Kidney tubule cell (primary cell): ENCODE results near the gene TENM4.

Experiments used
- DNase-seq: peaks from one replicate; pipeline ENCODE4 v3.0.0-alpha.2; 2018; ENCODE audit warnings: low spot score

The TENM4 gene

DNA sequence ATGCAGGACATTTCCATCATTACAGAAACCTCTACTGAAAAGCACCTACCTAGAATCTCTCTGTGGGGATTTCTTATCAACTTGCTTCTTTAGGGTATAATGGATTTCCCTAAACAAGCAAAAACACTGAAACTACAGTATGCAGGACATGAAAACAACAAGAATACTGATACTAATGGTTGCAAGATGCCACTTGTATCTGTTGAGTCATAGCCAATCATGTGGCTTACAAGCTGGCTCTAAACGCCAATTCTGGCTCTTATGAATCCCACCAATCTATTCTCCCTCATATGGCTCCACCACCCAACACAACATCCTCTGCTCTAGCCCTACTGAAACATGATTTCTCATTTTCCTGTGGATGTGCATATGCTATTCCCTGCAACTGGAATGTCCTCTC, 22.6 kb downstream of the TENM4 start:
- DNase-seq = no peak

- peak; percentile 68 for DNase-seq
These were observed 23.5 kb downstream of the TENM4 start for GRCh38 chr11:79417069-79417920.

- DNase-seq = no peak
These were observed 24.9 kb downstream of the TENM4 start for GRCh38 chr11:79415912-79416311.

GRCh38 chr11:79415411-79415810, 25.4 kb downstream of the TENM4 start:
- no peak for DNase-seq

DNA sequence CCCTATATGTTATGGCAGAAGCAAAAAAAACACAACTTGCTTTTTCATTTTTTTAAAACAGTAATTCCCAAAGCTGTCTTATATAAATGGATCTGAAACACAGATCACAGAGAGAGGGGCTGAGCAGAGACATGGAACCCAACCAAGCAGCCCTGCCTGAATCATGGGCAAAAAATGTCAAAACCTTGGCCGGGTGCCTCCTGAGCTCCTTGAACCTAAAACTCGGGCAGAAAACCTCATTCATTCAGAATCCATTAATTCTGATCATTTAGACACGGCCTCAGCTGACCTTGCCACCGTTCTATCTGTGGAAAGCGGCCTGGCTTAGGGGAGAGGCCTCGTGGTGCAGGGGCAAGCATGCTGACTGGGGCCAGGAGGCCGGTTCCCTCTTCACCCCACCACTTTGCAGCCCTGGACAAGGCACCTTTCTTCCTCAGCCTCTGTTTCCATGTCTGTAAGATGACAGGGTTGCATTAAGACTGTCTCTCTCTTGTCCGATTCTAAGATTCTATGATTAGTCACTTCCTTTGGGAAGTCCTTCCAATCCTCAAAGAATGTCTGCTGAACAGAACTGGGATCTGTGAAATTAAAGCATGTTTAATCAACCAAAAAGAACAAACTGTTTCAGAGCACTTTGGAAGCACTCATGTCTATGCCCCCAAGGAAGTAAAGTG, 26.0 kb downstream of the TENM4 start:
- peak; percentile 94 for DNase-seq

- DNase-seq = no peak
These were observed 26.8 kb downstream of the TENM4 start for GRCh38 chr11:79414041-79414440.

DNA sequence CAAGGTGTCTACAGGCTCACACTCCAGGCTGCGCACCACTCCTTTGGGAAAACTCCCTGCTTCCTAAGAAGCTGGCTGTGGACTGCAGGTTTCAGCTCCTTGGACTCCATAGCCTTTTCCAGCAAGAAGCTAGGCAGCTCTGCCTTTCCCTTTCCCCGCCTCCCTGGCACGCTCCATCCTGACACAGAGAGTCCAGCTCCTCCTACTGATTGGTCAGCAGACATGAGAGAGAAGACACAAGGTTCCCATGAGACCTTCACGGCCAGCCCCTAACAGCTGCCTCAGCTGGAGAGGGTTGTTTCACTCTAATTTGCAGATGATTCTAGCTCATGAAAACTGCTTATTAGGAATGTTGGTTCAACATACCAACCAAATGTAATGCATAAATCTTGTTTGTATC, 27.6 kb downstream of the TENM4 start:
- DNase-seq = peak; percentile 76

DNA sequence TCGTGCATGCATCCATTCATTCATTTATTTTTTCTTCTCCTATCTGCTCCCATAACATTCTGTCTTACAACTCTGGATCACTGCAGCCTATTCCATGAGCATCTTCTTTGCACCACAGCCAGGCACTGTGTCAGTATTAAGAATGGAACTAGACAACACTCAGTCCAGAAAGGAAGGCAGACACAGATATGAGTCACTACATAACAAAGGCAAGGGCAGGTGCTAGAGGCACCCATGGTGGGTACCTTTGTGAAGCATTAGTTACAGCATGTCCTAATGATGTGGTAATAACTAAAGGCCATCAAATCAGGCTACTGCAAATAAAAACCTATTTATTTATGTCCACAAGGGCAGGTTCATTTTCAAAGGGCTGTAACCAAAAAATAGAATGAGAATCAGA, 28.1 kb downstream of the TENM4 start:
- DNase-seq = peak; percentile 71

GRCh38 chr11:79409330-79409729, 31.5 kb downstream of the TENM4 start:
- no peak for DNase-seq

GRCh38 chr11:79406376-79406775, 34.5 kb downstream of the TENM4 start:
- no peak for DNase-seq

DNA sequence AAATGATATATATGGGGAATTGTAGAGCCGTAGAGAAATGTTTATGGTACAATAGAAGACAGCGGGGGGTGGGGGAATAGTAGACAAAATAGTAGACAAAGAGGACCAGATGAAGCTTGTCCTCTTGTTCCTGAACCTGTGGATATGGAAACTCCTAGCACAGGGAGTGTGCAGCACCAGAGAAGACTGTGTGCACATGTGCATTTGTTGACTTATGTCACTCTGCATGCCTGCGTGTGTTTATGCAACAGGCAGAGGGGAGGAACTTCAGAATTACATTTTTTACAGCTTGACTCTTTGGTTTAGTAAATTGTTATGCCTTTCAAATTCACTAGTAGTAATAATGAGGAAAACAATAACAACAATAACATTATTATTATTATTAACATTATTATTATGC, 36.0 kb downstream of the TENM4 start:
- DNase-seq = no peak

GRCh38 chr11:79404325-79404724, 36.5 kb downstream of the TENM4 start:
- DNase-seq = no peak

GRCh38 chr11:79403839-79404238, 37.0 kb downstream of the TENM4 start:
- no peak for DNase-seq

DNA sequence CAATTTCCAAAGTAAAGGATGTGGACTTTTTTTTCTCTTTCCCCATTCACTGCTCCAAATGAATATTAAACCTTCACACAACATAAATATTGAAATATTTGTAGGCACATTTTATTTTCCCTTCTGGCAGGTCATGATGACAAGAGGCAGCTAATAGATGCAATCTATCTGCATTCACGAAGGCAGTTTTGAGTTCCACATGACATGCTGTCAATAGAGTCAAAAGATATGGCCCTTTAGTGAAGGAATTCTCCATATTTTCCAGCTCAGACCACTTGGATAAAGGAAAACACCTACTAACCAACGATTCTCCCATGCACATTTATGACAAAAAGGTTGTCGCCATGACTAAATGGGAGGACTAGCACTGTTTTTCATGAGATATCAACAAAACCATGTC, 37.9 kb downstream of the TENM4 start:
- no peak for DNase-seq

DNA sequence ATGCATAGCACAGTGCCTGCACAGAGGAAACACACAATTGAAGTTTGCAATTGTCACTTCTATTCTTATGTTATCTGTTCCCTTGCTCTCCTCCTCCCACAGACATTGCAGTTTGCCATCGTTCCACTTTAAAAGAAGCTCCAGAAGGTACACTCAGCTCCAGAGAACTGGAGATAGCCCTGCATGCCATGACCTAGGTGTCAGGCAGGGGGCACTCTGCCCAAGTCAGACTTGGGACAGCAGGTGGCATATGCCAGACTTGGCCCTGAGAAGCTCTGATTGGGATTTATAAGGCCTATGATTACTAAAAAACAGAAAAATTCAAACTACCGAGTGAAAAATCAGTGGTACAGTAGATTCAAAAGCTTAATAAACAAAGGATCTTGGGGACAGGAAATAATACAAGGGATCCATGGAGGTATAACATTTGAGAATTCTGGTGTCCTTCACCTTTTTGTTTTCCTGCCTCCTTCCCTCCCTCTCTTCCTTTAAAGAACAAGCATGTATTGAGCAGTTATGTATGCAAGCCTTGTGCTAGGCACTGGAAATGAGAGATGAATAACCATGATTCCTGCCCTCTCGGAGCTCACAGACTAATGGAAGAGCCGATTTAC, 40.0 kb downstream of the TENM4 start:
- peak; percentile 67 for DNase-seq

DNA sequence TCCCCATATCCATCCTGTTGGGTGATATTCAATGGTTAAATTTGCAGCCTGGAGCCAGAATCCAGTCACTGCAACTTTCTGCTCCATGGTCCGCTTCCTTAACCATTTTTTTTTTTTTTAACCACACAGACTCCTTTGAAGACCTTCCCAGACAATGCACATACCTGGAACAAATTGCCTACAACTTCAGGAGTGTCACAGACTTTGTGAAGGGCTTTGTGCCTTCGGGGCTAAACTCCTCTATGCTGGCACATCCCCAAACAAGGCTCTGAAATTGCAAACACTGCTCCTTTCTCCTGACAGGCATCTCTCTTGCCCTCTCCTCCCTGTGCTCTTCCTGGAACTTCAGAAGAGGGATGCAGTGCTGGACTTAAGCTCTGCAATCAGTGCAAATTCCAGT, 40.6 kb downstream of the TENM4 start:
- peak; percentile 25 for DNase-seq

DNA sequence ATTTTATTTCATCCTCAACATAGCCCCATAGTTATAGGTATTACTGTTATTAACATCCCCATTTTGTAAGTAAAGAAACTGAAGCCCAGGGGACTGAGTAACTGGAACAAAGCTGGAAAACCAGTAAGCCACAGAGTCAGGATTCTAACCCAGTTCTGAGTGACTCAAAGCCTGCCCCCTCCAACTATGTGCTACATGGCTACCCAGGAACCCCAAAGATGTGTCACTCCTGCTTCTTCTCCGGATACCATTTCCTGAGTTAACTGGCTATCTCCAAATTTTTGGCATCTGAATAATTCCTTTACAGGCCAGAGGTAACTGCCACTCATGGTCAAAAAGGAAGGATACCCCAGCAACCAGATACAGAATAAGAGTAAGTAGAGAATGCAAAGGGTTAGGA, 43.6 kb downstream of the TENM4 start:
- peak; percentile 82 for DNase-seq

GRCh38 chr11:79396674-79397073, 44.2 kb downstream of the TENM4 start:
- DNase-seq = peak; percentile 54

GRCh38 chr11:79396001-79396400, 44.8 kb downstream of the TENM4 start:
- DNase-seq = no peak

GRCh38 chr11:79393362-79394043, 47.3 kb downstream of the TENM4 start:
- peak; percentile 30 for DNase-seq

DNA sequence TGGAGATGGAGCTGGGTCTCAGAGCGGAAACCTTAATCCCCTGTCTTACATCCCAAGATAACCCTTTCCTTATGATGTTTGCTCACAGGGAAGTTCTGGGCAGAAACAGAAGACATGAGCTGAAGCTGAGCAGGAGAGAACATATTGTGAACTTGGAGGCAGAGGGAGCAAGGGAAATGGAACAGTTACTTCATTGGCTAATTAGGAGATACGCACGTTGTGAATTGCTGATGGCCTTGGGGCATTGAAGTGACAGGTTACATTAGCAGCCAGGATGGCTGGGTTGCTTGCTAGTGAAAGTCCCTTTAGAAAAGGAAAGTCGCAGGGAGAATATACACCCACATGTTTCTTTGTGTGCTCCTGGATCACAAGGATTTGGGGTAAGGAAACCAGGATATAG, 48.7 kb downstream of the TENM4 start:
- no peak for DNase-seq

GRCh38 chr11:79390923-79391322, 49.9 kb downstream of the TENM4 start:
- no peak for DNase-seq

DNA sequence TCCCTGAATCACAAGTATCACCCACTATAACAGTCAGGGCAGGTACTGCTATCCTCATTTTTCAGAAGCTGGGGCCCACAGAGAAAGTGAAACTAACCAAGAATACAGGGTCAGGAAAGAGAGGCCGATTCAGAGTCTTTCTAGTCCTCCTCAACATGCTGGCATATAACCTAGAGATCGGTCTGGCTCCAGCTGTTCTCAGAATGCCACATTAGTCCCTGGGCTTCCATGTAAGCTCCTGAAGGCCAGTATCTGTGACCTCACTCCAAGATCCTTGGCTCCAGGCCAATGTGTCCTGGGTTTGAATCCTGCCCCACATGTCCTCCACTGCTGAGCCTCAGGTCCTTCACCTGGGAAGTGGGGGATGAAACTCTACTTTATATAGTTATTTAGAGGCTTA, 50.4 kb downstream of the TENM4 start:
- no peak for DNase-seq
